Adrenal gland (tissue), 5 donors: Measurements from ENCODE around the gene ANGPT4.

ENCODE experiments used
- CTCF ChIP-seq, 6 experiments: fragments of 450-650 bp in 4 of 6; fragments of 200-600 bp in 2 of 6; sonication (generic) in 1 of 6; IDR thresholded peaks; 1 replicate in 5 of 6; 2 replicates in 1 of 6; pipeline versions ENCODE4 v1.5.1 to v1.8.0; 2016 to 2021; ENCODE audit warnings: antibody characterized with exemption in 6 of 6, mild to moderate bottlenecking in 2 of 6, moderate library complexity in 1 of 6
- POLR2A ChIP-seq, 2 donors: fragments of 450-650 bp; IDR thresholded peaks; one replicate each; pipeline ENCODE4 v1.6.1; 2017; ENCODE audit warnings: antibody characterized with exemption in 2 of 2, mild to moderate bottlenecking in 2 of 2, moderate library complexity in 1 of 2
- donor health status: DM: no; HTN: no; CAD: no.

GRCh38 chr20:839626-840025 lies 76.5 kb downstream of the ANGPT4 start:
- TF ChIP-seq CTCF (IDR thresholded peaks at IDR 0.05) = no peak
- TF ChIP-seq POLR2A (IDR thresholded peaks at IDR 0.05) = no peak
